Stimulated activated CD4-positive, alpha-beta T cell treated with anti-CD3 and anti-CD28 coated beads, Interleukin-1b, Interleukin-23, amount 100 ng/mL, for 4 hours (primary cell): ENCODE results near the gene CTDSPL.
"Not testable (repeated sequence)": the region's sequence is repeated elsewhere in the genome, so short reads cannot be mapped to it uniquely, and the experiment has no call there.

ENCODE experiments used
- DNase-seq, 2 donors: peaks; one replicate each; pipeline ENCODE4 v3.0.0-alpha.2; 2020; ENCODE audit warnings: low read depth in 2 of 2

CTDSPL gene

GRCh38 chr3:37968199-37968598, 106.5 kb downstream of the CTDSPL start:
- DNase-seq: no peak

GRCh38 chr3:37968813-37969595, 107.3 kb downstream of the CTDSPL start:
- DNase-seq: no peak

- DNase-seq: no peak
Measured at GRCh38 chr3:37969596-37970100, 108.0 kb downstream of the CTDSPL start.

- DNase-seq: no peak
Measured at GRCh38 chr3:37970802-37971201, 109.1 kb downstream of the CTDSPL start.

- no peak for DNase-seq
Measured at GRCh38 chr3:37971467-37971866, 109.8 kb downstream of the CTDSPL start.

- not testable (repeated sequence) for DNase-seq
Measured at GRCh38 chr3:37972056-37972455, 110.4 kb downstream of the CTDSPL start.

- no peak for DNase-seq
Measured at GRCh38 chr3:37973246-37974054, 111.8 kb downstream of the CTDSPL start.

- peak; percentile 50 to 62 for DNase-seq
Measured at GRCh38 chr3:37974121-37975083, 112.7 kb downstream of the CTDSPL start.

- no peak for DNase-seq
Measured at GRCh38 chr3:37979541-37980461, 118.1 kb downstream of the CTDSPL start.

- DNase-seq: no peak
Measured at GRCh38 chr3:37980462-37981347, 119.0 kb downstream of the CTDSPL start.

GRCh38 chr3:37981348-37981664, 119.6 kb downstream of the CTDSPL start:
- no peak for DNase-seq

GRCh38 chr3:37982331-37982730, 120.7 kb downstream of the CTDSPL start:
- DNase-seq: no peak

- no peak for DNase-seq
Measured at GRCh38 chr3:37984051-37984450, 122.4 kb downstream of the CTDSPL start.

GRCh38 chr3:37984596-37984995, 122.9 kb downstream of the CTDSPL start:
- DNase-seq: no peak

GRCh38 chr3:37985637-37986320, 124.1 kb downstream of the CTDSPL start:
- no peak for DNase-seq

- no peak for DNase-seq
Measured at GRCh38 chr3:37986479-37987314, 125.0 kb downstream of the CTDSPL start.

- DNase-seq: no peak
Measured at GRCh38 chr3:37987315-37987697, 125.6 kb downstream of the CTDSPL start.

- DNase-seq: no peak
Measured at GRCh38 chr3:37987751-37988179, 126.1 kb downstream of the CTDSPL start.
